ENCODE results near the gene ENO2. TPM values are rescaled to one million over a fixed set of nuclear protein-coding genes. Genes with fewer than 3 reads are reported as not detected.
A peak's percentile ranks its signal among the peaks of the same experiment; 100 is the strongest.
"Not testable (repeated sequence)": the region's sequence is repeated elsewhere in the genome, so short reads cannot be mapped to it uniquely, and the experiment has no call there.

Gene ENO2
- total RNA-seq, 1 donor from 2014 or later: 32.2 TPM

DNA sequence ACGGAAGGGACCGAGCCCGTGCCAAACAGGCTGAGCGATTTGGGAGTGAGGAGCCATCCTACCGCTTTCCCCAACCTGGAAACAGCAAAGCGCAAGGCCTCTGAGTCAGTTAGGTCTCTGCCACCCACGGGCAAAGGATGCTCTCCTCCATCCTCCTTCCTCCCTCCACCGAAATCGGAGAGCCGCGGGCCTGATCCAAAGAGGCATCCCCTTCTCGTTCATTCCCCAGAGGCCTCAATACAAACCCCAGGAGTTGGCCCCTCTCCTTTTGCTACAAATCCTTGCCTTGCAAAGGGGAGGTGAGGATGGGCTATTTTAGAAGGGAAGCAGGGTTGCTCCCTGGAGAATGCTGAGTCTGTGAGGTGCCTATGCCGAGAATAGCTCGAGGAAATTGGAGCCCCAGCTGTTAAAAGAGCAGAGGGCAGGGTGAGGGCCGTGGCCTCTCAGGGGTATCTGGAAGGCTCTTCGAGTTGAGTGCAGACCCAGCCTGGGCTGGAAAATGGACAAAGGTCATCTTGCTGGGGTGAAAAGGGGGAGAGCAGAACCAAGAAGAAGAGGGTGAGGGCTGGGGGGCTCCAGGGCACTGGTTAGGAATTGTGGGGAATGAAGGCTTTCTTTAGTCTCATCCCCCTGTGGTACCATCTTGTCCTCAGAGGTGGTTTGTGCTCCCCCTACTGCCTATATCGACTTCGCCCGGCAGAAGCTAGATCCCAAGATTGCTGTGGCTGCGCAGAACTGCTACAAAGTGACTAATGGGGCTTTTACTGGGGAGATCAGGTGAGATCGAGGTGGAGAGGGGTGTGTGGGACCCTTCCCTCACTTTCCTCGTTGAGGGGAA, 46.0 kb upstream of the ENO2 start:
- DNase-seq (ENCODE audit: extremely low spot score, unreplicated experiment): no peak
- Mint-ChIP-seq H3K36me3 (peaks cover 37% of the 10 kb centered on the region), H3K27ac (peak overlapping the region; percentile 94), H3K27me3 (no peaks in the 10 kb centered on the region), H3K4me3 (peak overlapping the region; percentile 97), H3K9me3 (no peaks in the 10 kb centered on the region), H3K4me1 (ENCODE audit: unreplicated experiment) (peaks cover 27% of the 10 kb centered on the region)
- TF ChIP-seq, protein P1, sequence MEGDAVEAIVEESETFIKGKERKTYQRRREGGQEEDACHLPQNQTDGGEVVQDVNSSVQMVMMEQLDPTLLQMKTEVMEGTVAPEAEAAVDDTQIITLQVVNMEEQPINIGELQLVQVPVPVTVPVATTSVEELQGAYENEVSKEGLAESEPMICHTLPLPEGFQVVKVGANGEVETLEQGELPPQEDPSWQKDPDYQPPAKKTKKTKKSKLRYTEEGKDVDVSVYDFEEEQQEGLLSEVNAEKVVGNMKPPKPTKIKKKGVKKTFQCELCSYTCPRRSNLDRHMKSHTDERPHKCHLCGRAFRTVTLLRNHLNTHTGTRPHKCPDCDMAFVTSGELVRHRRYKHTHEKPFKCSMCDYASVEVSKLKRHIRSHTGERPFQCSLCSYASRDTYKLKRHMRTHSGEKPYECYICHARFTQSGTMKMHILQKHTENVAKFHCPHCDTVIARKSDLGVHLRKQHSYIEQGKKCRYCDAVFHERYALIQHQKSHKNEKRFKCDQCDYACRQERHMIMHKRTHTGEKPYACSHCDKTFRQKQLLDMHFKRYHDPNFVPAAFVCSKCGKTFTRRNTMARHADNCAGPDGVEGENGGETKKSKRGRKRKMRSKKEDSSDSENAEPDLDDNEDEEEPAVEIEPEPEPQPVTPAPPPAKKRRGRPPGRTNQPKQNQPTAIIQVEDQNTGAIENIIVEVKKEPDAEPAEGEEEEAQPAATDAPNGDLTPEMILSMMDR (conservative IDR thresholded peaks at IDR 0.05): no peak

DNA sequence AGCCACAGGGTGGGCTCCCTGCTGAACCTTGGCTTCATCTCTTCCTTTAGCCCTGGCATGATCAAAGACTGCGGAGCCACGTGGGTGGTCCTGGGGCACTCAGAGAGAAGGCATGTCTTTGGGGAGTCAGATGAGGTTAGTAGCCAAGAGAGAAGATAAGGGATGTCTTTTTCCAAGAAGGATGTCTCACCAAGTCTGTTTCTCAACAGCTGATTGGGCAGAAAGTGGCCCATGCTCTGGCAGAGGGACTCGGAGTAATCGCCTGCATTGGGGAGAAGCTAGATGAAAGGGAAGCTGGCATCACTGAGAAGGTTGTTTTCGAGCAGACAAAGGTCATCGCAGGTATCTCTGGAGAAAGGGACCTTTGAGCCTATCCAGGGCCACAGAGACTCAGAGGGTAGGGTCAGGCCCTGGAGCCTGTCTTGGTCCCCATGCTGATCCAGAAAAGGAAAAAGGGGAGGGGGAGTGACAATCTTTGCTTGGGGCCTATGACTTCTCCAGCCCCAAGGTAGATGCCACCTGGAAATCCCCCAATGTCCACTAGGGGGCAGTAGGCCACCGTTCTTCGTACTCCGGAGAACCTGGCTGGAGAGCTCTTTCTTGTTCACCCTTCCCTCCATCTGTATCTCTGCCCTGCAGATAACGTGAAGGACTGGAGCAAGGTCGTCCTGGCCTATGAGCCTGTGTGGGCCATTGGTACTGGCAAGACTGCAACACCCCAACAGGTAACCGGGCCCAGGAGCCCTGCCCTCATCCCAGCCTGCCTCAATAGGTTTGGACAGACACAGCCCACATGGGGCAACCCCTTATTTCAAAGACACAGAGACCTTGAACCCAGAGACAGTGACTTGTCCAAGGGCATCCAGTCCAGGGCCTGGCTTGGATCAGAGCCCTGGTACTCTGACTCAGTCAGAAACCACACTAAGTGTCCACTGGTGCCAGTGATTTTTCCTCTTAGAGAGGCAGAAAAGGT, 45.0 kb upstream of the ENO2 start:
- DNase-seq (ENCODE audit: extremely low spot score, unreplicated experiment): peak; percentile 90
- Mint-ChIP-seq H3K4me3 (peak overlapping the region; percentile 97), H3K27me3 (no peaks in the 10 kb centered on the region), H3K36me3 (peaks cover 36% of the 10 kb centered on the region), H3K27ac (peak overlapping the region; percentile 94), H3K9me3 (no peaks in the 10 kb centered on the region), H3K4me1 (ENCODE audit: unreplicated experiment) (peaks cover 31% of the 10 kb centered on the region)
- TF ChIP-seq, protein P1 (conservative IDR thresholded peaks at IDR 0.05): peak; percentile 95

DNA sequence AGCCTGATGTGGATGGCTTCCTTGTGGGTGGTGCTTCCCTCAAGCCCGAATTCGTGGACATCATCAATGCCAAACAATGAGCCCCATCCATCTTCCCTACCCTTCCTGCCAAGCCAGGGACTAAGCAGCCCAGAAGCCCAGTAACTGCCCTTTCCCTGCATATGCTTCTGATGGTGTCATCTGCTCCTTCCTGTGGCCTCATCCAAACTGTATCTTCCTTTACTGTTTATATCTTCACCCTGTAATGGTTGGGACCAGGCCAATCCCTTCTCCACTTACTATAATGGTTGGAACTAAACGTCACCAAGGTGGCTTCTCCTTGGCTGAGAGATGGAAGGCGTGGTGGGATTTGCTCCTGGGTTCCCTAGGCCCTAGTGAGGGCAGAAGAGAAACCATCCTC, 44.1 kb upstream of the ENO2 start:
- Mint-ChIP-seq H3K27ac (peak overlapping the region; percentile 89), H3K4me3 (peak overlapping the region; percentile 89), H3K36me3 (peaks cover 27% of the 10 kb centered on the region), H3K4me1 (ENCODE audit: unreplicated experiment) (peaks cover 31% of the 10 kb centered on the region)
- not testable (repeated sequence) for DNase-seq (ENCODE audit: extremely low spot score, unreplicated experiment); H3K27me3 Mint-ChIP-seq; H3K9me3 Mint-ChIP-seq

DNA sequence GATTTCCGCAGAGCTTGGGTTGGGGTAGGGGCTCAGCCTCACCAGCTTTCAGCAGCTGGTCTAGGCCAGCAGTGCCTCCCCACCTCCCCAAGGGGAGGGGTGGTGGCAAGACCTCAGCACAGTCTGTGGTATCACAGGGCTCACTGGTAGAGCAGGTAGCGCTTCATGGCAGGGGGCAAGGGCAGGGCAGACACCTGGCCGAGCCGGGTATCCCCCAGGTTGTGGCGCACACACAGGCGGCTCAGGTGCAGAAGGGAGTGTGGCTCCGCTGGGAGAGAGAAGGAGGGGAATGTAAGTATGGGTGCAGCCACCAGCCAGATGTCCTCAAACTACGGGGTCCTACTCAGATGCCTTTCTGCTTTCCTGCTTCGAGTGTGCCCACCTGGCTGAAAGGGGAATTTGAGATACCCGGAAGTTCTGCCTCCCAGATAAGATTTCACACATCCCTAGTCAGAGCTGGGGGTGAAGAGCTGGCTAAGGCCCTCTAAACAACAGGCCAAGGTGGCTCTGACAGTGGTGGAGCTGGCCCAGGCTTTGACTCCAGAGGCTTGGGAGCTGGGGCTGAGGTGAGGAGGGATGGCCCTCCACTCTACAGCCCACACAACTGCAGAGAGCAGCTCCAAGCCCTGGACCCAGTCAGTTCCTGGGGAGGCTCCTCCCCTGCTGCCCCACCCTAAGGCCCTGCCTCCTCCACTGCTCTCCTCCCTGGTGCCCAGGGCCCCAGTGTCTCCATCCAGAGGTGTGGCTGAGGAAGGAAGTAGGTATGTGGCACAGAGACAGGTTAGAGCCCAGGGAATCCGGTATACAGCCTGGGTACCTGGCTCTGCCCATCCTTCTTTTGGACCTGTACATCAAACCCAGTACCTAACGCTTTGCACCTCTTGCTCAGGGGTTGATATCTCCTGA, 43.1 kb upstream of the ENO2 start:
- peaks cover 34% of the 10 kb centered on the region for H3K4me1 Mint-ChIP-seq (ENCODE audit: unreplicated experiment)
- H3K27ac Mint-ChIP-seq: peak overlapping the region; percentile 89
- H3K27me3 Mint-ChIP-seq: no peaks in the 10 kb centered on the region
- no peaks in the 10 kb centered on the region for H3K9me3 Mint-ChIP-seq
- peaks cover 26% of the 10 kb centered on the region for H3K36me3 Mint-ChIP-seq
- peak overlapping the region; percentile 89 for H3K4me3 Mint-ChIP-seq
- DNase-seq (ENCODE audit: extremely low spot score, unreplicated experiment): no peak
- TF ChIP-seq, protein P1 (conservative IDR thresholded peaks at IDR 0.05): no peak

DNA sequence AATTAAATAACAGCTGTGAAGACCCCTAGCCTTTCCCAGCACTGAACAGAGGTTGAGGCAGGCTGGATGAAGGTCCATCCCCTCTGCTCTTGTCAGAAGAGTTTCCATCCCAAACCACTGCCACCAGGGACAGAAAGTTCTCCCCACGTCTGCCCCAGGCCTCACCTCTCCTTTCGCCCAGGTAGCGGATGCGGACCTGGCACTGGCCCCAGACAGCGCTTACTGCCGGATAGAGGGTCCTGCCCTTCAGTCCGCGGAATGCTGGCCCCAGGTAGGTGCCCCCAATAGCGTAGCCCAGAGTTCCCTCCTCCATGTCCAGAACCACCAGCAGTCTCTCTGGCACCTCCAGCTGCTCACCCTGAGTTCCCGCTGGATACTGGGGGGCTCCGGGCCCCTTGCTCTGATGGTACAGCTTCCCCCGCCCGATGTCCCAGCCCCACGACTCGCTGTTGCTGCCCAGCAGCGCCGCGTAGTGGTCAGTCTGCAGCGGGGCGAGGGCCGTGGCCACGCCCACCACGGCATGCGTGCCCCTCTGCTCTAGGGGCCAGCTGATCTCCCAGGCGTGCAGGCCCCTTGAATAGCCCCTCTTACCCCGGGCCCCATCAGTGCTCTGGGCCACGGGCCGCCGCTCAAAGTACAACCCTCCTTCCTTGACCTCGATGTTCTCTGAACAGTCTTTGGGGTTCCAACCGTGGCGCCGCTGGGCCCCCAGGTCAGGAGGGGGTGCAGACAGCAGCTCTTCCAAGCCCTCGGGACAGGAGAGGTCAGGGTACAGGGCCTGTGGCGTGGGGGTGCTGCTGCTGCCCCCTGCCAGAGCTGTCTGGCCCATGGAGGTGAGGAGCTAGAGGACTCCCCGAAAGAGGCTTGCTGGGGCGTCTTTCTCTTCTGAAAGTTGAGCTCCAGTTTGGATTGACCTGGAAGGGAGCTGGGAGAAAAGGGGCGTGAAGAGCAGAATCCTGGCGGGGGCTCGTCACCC, 42.0 kb upstream of the ENO2 start:
- Mint-ChIP-seq H3K36me3 (peaks cover 27% of the 10 kb centered on the region), H3K27me3 (no peaks in the 10 kb centered on the region), H3K27ac (peak overlapping the region; percentile 89), H3K9me3 (no peaks in the 10 kb centered on the region), H3K4me3 (peak overlapping the region; percentile 89), H3K4me1 (ENCODE audit: unreplicated experiment) (peaks cover 29% of the 10 kb centered on the region)
- DNase-seq (ENCODE audit: extremely low spot score, unreplicated experiment): peak; percentile 93
- TF ChIP-seq, protein P1 (conservative IDR thresholded peaks at IDR 0.05): peak; percentile 97
